Small intestine (tissue), 7 donors: ENCODE measurements around the gene KAT7. TPM values are rescaled to one million over a fixed set of nuclear protein-coding genes. Genes with fewer than 3 reads are reported as not detected.

Experiments used
- DNase-seq, 2 donors: peaks; one replicate each; pipeline versions ENCODE4 v3.0.0 to v3.0.0-alpha.2; 2013
- FAIRE-seq: peaks from 2 replicates; lab custom pipeline; 2012; peaks lifted over from hg19 to GRCh38; lab: Jason Lieb, UNC
- H3K27ac ChIP-seq, 3 donors: one replicate each; pipeline ENCODE4 v1.5.1; 2013; ENCODE audit warnings: low read length in 2 of 3, mild to moderate bottlenecking in 2 of 3, control low read depth in 1 of 3, inconsistent platforms in 1 of 3, low read depth in 1 of 3, moderate library complexity in 1 of 3
- H3K27me3 ChIP-seq, 3 donors: one replicate each; pipeline ENCODE4 v1.6.1; 2013; ENCODE audit warnings: low read length in 3 of 3, inconsistent platforms in 1 of 3; ENCODE audit not compliant: control insufficient read depth in 3 of 3, insufficient read depth in 3 of 3
- H3K36me3 ChIP-seq, 3 donors: one replicate each; pipeline ENCODE4 v1.6.1; 2013; ENCODE audit warnings: low read length in 3 of 3, inconsistent platforms in 1 of 3, low read depth in 1 of 3, mild to moderate bottlenecking in 1 of 3, moderate library complexity in 1 of 3; ENCODE audit not compliant: control insufficient read depth in 3 of 3, insufficient read depth in 2 of 3
- H3K4me1 ChIP-seq, 3 donors: one replicate each; pipeline ENCODE4 v1.6.1; 2013; ENCODE audit warnings: low read length in 2 of 3, inconsistent platforms in 1 of 3, low read depth in 1 of 3, mild to moderate bottlenecking in 1 of 3, moderate library complexity in 1 of 3; ENCODE audit not compliant: control insufficient read depth in 3 of 3, insufficient read depth in 2 of 3
- H3K4me3 ChIP-seq, 3 donors: one replicate each; pipeline ENCODE4 v1.5.1; 2013; ENCODE audit warnings: low read length in 3 of 3, control low read depth in 1 of 3, inconsistent platforms in 1 of 3, low read depth in 1 of 3, mild to moderate bottlenecking in 1 of 3, moderate library complexity in 1 of 3
- H3K9me3 ChIP-seq, 2 donors: one replicate each; pipeline ENCODE4 v1.6.1; 2013; ENCODE audit warnings: low read depth in 1 of 2, low read length in 1 of 2; ENCODE audit not compliant: control insufficient read depth in 2 of 2, insufficient read depth in 1 of 2
- WGBS, 3 donors: extraction: QIAGEN DNeasy Blood & Tissue Kit; methylation state at CpG; one replicate each; pipeline ENCODE4 v1.1.7; 2013; 5-methylcytosine and 5-hydroxymethylcytosine counted together
- polyA plus RNA-seq, 4 donors: library from polyadenylated mRNA; stranded (reverse) in 3 of 4; unstranded in 1 of 4; fragments of 200-250 nt in 3 of 4; fragments of 120-200 nt in 1 of 4; gene quantifications; one replicate each; pipeline versions ENCODE4 v1.2.1 to v1.2.3, GENCODE V29; 2013
- donor health status: healthy with polysubstance abuse.
- donor health status: control.
- donor health status: control.
- donor health status: Bipolar disorder and iron deficiency.
- donor health status: healthy.

The KAT7 gene
- polyA plus RNA-seq, 4 donors = 5.7 to 31.4 (median 9.2) TPM

- Histone ChIP-seq H3K36me3 (peaks cover 8 to 28% (median 11%) of the 10 kb centered on the region in 3 donors), H3K4me3 (no peak overlapping the region), H3K27me3 (no peaks in the 10 kb centered on the region), H3K4me1 (no peaks in the 10 kb centered on the region), H3K27ac (no peak overlapping the region), H3K9me3 (no peaks in the 10 kb centered on the region)
- FAIRE-seq (no peak), DNase-seq (no peak)
- WGBS, 3 donors = 62 to 90% (median 77%) methylated on average over 7 of the region's 7 CpGs
These were observed 44.5 kb downstream of the KAT7 start for GRCh38 chr17:49832840-49833599.

- H3K27ac ChIP-seq = no peak overlapping the region
- H3K9me3 ChIP-seq = no peaks in the 10 kb centered on the region
- H3K27me3 ChIP-seq = no peaks in the 10 kb centered on the region
- DNase-seq (no peak), FAIRE-seq (no peak)
- peaks cover 8 to 32% (median 9%) of the 10 kb centered on the region in 3 donors for H3K36me3 ChIP-seq
- H3K4me3 ChIP-seq = no peak overlapping the region
- H3K4me1 ChIP-seq = no peaks in the 10 kb centered on the region
- WGBS, 3 donors = 97 to 98% (median 97%) methylated on average over 19 of the region's 19 CpGs
These were observed 45.8 kb downstream of the KAT7 start for GRCh38 chr17:49834118-49834743.

- 88 to 98% (median 89%) methylated on average over 7 of the region's 7 CpGs for WGBS, 3 donors
- DNase-seq = no peak
- Histone ChIP-seq H3K9me3 (no peaks in the 10 kb centered on the region), H3K27ac (peak overlapping the region in 1 of 3 donors; percentile 4), H3K4me3 (no peak overlapping the region), H3K27me3 (no peaks in the 10 kb centered on the region), H3K4me1 (no peaks in the 10 kb centered on the region), H3K36me3 (peaks cover 6 to 28% (median 8%) of the 10 kb centered on the region in 3 donors)
- FAIRE-seq = no peak
These were observed 47.0 kb downstream of the KAT7 start for GRCh38 chr17:49835472-49835871.

GRCh38 chr17:49836111-49837030, 47.9 kb downstream of the KAT7 start:
- no peaks in the 10 kb centered on the region for H3K4me1 ChIP-seq
- H3K9me3 ChIP-seq = no peaks in the 10 kb centered on the region
- H3K27ac ChIP-seq = peak overlapping the region in 1 of 3 donors; percentile 61
- WGBS, 3 donors = 23 to 51% (median 31%) methylated on average over 16 of the region's 16 CpGs
- no peak for FAIRE-seq
- H3K4me3 ChIP-seq = no peak overlapping the region
- H3K36me3 ChIP-seq = peaks cover 5 to 24% (median 8%) of the 10 kb centered on the region in 3 donors
- H3K27me3 ChIP-seq = no peaks in the 10 kb centered on the region
- peak in 1 of 2 donors; percentile 52 for DNase-seq

GRCh38 chr17:49839455-49839854, 51.0 kb downstream of the KAT7 start:
- FAIRE-seq = no peak

DNA sequence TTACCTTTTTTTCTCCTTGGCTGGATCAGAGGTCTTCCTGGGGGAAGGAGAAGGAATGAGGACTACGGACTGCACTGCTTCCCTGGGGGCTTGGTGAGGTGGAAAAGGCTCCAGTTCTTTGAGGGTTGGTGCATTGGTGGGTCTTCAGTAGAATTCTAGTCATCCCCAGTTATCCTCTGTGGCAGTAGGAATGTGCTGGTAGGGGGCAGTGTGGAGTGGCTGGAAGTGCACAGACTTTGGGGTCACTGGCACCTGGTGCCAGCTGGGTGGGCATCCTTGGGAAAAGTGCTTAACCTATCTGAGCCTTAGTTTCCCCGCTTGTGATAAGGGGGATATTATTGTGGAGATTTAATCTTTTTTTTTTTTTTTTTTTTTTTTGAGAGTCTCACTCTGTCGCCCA, 53.1 kb downstream of the KAT7 start:
- Histone ChIP-seq H3K4me1 (no peaks in the 10 kb centered on the region), H3K4me3 (no peak overlapping the region), H3K27me3 (no peaks in the 10 kb centered on the region), H3K36me3 (peaks cover 0 to 22% (median 0%) of the 10 kb centered on the region in 3 donors), H3K27ac (no peak overlapping the region), H3K9me3 (no peaks in the 10 kb centered on the region)
- DNase-seq (no peak), FAIRE-seq (no peak)
- WGBS, 3 donors = 92 to 100% (median 97%) methylated on average over 2 to 3 of the region's 3 CpGs

More at GRCh38 chr17:49839455-49839854, 51.0 kb downstream of the KAT7 start:
- Histone ChIP-seq H3K27me3 (no peaks in the 10 kb centered on the region), H3K36me3 (peaks cover under 1 to 19% (median 1%) of the 10 kb centered on the region in 3 donors), H3K4me1 (no peaks in the 10 kb centered on the region), H3K27ac (no peak overlapping the region), H3K4me3 (no peak overlapping the region), H3K9me3 (no peaks in the 10 kb centered on the region)
- DNase-seq = no peak
- WGBS, 3 donors = 59 to 74% (median 73%) methylated on average over 5 of the region's 5 CpGs

- DNase-seq = no peak
- Histone ChIP-seq H3K9me3 (no peaks in the 10 kb centered on the region), H3K4me1 (no peaks in the 10 kb centered on the region), H3K4me3 (no peak overlapping the region), H3K27ac (no peak overlapping the region), H3K27me3 (no peaks in the 10 kb centered on the region), H3K36me3 (peaks cover 0 to 26% (median 0%) of the 10 kb centered on the region in 3 donors)
- 76 to 86% (median 80%) methylated on average over 3 of the region's 3 CpGs for WGBS, 3 donors
- FAIRE-seq = no peak
These were observed 53.9 kb downstream of the KAT7 start for GRCh38 chr17:49842371-49842770.

- Histone ChIP-seq H3K36me3 (peaks cover 0 to 29% (median 0%) of the 10 kb centered on the region in 3 donors), H3K4me3 (no peak overlapping the region), H3K4me1 (no peaks in the 10 kb centered on the region), H3K27me3 (no peaks in the 10 kb centered on the region), H3K9me3 (no peaks in the 10 kb centered on the region), H3K27ac (no peak overlapping the region)
- WGBS, 3 donors = 73 to 87% (median 87%) methylated on average over 6 of the region's 6 CpGs
- DNase-seq (no peak), FAIRE-seq (no peak)
These were observed 54.4 kb downstream of the KAT7 start for GRCh38 chr17:49842846-49843245.
